ENCODE measurements around the gene MEI1.
"Not testable (repeated sequence)": the region's sequence is repeated elsewhere in the genome, so short reads cannot be mapped to it uniquely, and the experiment has no call there.

The MEI1 gene

DNA sequence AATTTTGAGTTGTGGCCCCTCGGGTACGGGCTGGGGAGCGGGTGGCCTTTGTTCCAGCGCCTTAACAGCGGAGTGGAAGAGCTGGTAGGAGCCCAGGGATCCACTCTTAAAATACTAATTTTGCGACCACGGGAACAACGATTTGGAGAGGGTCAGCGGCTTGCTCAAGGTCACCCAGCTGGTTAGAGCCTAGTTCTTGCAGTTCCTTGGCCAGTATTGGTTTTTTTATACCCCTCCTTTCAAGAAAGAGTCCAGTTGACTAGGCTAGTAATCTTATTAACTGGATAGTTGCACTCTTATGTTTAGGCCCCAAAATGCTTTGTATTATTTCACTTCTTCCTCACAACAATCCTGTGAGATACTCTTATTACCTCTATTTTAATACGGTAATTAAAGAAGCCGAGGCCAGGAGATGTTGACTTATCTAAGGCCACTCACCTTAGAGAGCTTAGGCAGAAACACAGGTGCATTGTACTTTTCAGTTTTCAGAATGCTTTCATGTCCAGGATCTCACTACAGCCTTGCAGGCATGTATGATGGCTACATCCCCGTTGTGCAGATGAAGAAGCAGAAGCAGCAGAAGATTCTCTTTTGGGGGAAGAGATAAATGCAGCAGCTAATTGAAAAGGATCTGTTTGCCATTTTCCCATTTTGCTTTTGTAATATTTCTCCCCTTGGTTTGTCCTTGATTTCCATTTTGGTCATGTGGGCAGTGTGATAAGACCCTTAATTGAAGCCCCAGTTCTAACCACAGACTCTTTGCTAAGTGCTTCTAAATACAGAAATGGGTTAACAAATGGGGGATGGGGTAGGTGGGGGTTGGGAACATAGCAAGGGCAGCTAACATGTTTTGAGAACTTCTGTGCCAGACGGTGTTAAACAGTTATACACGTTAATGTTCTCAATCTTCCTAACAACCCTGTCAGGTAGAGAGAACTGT, 135.0 kb downstream of the MEI1 start:
- peaks cover 39% of the 10 kb centered on the region for H3K36me3 ChIP-seq
- H3K27me3 ChIP-seq: no peaks in the 10 kb centered on the region

DNA sequence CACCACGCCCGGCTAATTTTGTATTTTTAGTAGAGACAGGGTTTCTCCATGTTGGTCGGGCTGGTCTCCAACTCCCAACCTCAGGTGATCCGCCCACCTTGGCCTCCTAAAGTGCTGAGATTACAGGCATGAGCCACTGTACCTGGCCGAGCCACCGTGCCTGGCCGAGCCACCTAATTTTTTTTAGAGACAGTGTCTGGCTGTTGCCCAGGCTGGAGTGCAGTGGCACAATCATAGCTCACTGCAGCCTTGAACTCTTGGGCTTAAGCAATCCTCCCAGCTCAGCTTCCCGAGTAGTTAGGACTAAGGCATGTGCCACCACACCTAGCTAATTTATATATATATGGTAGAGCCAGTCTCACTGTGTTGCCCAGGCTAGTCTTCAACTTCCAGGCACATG, 136.2 kb downstream of the MEI1 start:
- Histone ChIP-seq H3K36me3 (peaks cover 51% of the 10 kb centered on the region), H3K4me2 (peak overlapping the region; percentile 88)
- H3K9ac ChIP-seq: not testable (repeated sequence)

More for the DNA sequence above, 135.0 kb downstream of the MEI1 start:
- no peaks in the 10 kb centered on the region for H3K9me3 ChIP-seq
- H4K20me1 ChIP-seq: peaks cover 54% of the 10 kb centered on the region
- TF ChIP-seq Cebpa-rat (IDR thresholded peaks at IDR 0.05): no peak
- H3K4me3 ChIP-seq: peak overlapping the region; percentile 98
- peaks cover 71% of the 10 kb centered on the region for H3K4me1 ChIP-seq
- peak overlapping the region; percentile 88 for H3K4me2 ChIP-seq
- H3K27ac ChIP-seq: peak overlapping the region; percentile 97
- peak overlapping the region; percentile 96 for H3K9ac ChIP-seq

DNA sequence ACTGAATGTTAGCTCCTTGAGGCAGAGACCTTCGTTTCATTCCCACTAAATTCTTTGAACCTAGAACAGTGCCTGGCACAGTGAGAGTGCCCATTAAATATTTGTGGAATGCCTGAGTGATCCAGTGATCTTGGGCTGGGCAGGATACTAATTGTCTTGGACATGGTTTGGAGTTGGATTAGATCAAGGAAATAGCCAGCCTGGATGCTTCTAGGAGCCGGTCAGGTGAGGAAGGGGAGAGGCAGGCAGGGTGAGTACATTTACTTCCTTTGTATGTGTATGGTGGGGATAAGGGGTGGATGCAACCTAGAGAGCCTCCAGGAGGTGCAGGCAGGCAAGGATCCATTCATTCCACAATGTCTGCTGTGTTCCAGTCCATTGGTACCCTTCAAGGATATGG, 137.2 kb downstream of the MEI1 start:
- H3K4me3 ChIP-seq: no peak overlapping the region
- H4K20me1 ChIP-seq: peaks cover 77% of the 10 kb centered on the region
- 0 out of 2 replicates have a peak overlapping the region, but pooled peaks have one; percentile 88 for H3K4me2 ChIP-seq
- H3K4me1 ChIP-seq: peaks cover 66% of the 10 kb centered on the region
- TF ChIP-seq Cebpa-rat (IDR thresholded peaks at IDR 0.05): no peak
- no peaks in the 10 kb centered on the region for H3K27me3 ChIP-seq
- H3K9me3 ChIP-seq: no peaks in the 10 kb centered on the region
- peaks cover 61% of the 10 kb centered on the region for H3K36me3 ChIP-seq
- no peak overlapping the region for H3K9ac ChIP-seq
- no peak overlapping the region for H3K27ac ChIP-seq

More for the DNA sequence above, 136.2 kb downstream of the MEI1 start:
- Histone ChIP-seq H3K4me1 (peaks cover 71% of the 10 kb centered on the region), H4K20me1 (peaks cover 66% of the 10 kb centered on the region)
- H3K27ac ChIP-seq, H3K4me3 ChIP-seq, H3K27me3 ChIP-seq, H3K9me3 ChIP-seq: not testable (repeated sequence)

DNA sequence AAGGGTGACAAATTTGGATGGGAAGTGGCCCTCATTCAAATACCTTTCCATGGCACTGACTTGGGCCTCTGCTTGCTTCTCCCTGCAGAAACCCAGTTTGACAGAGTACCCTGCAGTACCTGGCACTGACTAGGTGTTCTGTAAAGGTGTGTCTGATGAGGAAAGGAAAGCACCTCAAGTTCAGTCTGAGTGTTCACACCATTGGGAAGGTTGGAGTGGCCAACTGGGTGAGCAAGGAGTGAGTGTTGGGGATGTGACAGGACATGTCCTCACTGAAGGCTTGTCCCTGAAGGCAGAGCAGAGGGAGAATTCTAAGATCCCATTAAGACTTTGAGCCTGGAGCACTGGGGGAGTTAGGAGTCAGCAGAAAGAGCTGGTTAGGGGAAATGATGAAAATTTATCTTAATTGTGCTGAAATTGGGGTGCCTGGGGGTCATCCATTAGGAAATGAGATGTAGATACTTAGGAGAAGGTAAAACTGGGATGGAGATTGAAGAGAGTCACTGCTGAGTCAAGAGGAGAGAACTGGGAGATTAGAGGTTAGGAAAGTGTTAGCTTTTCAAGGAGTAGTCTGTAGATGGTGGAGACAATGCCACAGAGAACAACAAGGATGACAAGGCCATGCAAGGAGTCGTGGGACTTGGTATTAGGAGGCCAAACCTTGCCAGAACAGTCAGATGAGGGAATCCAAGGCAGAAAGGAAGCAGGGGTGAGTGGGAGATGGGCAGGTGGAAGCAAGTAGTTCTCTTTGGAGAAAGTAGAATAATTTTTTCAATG, 139.7 kb downstream of the MEI1 start:
- TF ChIP-seq Cebpa-rat (IDR thresholded peaks at IDR 0.05): no peak
- Histone ChIP-seq H3K27ac (no peak overlapping the region), H3K36me3 (peaks cover 84% of the 10 kb centered on the region)

DNA sequence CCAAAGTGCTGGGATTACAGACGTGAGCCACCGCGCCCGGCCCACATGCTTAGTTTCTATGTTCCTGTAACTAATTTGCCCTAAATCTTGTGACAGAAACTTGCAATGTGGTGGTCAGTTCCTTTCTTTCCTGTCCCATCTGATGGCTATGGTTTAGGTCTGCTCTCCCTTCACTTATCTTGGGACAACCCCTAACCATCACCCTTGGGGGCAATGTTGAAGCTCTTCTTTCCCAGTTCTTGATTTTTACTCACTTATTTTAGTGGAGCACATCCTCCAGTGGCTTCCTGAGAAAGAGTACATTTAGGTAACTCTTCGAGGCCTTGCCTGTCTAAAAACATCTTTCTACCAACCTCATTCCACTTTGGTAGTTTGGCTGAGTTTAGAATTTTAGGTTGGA, 140.9 kb downstream of the MEI1 start:
- Histone ChIP-seq H4K20me1 (peaks cover 98% of the 10 kb centered on the region), H3K27ac (no peak overlapping the region), H3K9ac (0 out of 2 replicates have a peak overlapping the region, but pooled peaks have one; percentile 3)

More for the DNA sequence above, 139.7 kb downstream of the MEI1 start:
- Histone ChIP-seq H4K20me1 (peaks cover 98% of the 10 kb centered on the region), H3K9ac (no peak overlapping the region), H3K4me3 (no peak overlapping the region), H3K27me3 (no peaks in the 10 kb centered on the region), H3K4me1 (peaks cover 75% of the 10 kb centered on the region), H3K9me3 (no peaks in the 10 kb centered on the region), H3K4me2 (no peak overlapping the region; the same call in 1 of the 2 replicates)

DNA sequence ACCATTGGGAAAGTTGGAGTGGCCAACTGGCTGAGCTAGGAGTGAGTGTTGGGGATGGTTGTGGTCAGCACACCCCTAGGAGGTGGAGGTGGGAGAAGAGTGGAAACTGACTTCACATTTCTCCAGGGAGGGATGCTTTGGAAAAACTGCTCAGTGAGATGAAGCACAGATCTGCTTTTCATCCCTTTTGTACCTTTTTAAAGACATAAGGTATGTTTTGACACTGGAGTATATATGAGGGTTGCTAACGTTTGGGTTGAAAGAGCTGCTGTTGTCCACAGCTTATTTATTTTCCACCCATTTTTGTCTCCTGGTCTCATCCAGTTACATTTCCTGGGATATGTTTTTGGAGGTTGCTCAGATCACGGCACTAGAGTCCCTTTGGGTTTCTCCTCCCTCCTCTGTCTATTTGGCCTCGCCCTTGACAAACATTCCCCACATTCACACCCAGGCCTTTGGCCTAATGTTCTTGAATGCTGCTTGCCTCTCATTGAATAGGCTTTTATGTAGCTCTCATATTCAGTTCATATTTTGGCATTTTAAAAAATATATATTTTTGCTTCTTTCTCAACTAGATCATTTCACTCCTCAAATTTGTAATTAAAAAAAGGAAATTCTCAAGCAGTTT, 141.9 kb downstream of the MEI1 start:
- no peak overlapping the region for H3K4me3 ChIP-seq
- H3K4me1 ChIP-seq: peaks cover 77% of the 10 kb centered on the region
- H3K27me3 ChIP-seq: no peaks in the 10 kb centered on the region
- H3K9me3 ChIP-seq: no peaks in the 10 kb centered on the region
- H3K9ac ChIP-seq: no peak overlapping the region
- TF ChIP-seq Cebpa-rat (IDR thresholded peaks at IDR 0.05): no peak
- no peak overlapping the region for H3K27ac ChIP-seq
- H4K20me1 ChIP-seq: peaks cover 98% of the 10 kb centered on the region
- H3K36me3 ChIP-seq: peaks cover 89% of the 10 kb centered on the region
- H3K4me2 ChIP-seq: no peak overlapping the region

More for the DNA sequence above, 140.9 kb downstream of the MEI1 start:
- Histone ChIP-seq H3K4me1 (peaks cover 77% of the 10 kb centered on the region), H3K36me3 (peaks cover 89% of the 10 kb centered on the region), H3K4me2 (0 out of 2 replicates have a peak overlapping the region, but pooled peaks have one; percentile 11), H3K4me3 (no peak overlapping the region), H3K9me3 (no peaks in the 10 kb centered on the region), H3K27me3 (no peaks in the 10 kb centered on the region)
- TF ChIP-seq Cebpa-rat (IDR thresholded peaks at IDR 0.05): no peak

DNA sequence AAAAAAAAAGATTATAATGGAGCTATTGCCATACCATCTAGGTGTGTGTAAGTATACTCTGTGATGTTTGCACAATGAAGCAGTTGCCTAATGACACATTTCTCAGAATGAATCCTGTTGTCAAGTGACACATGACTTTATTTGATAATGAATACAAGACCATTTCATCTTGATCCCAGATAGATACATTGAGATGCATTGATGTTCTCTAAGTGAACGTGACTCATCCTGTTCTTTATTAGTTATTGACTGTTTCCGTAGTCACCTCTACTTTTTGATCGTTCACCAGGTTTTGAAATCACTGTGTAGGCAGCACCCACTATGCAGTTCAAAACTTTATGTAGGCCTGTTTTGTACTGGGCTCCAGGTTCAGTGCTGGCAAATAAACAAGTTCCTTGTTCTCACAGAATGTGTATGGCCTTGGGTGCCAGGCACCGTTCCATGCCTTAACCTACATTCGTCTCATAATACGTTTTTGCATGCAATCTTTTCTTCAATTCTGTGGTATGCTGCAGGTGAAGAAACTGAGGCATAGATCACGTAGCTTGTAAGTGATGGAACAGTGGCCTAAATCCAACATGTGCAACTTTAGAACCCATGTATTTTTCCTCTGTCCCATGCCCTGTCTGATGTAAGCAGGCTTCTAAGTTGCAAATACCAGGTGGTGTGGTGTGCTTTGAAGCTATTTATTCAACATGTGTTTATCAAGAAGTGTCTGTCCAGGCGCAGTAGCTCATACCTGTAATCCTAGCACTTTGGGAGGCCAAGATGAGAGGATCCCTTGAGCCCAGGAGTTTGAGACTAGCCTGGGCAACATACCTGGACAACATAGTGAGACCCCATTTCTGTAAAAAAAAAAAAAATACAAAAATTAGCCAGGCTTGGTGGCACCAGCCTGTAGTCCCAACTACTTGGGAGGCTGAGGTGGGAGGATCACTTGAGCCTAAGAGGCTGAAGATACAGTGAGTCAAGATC, 144.0 kb downstream of the MEI1 start:
- peaks cover 83% of the 10 kb centered on the region for H3K4me1 ChIP-seq
- H3K36me3 ChIP-seq: peaks cover 84% of the 10 kb centered on the region

DNA sequence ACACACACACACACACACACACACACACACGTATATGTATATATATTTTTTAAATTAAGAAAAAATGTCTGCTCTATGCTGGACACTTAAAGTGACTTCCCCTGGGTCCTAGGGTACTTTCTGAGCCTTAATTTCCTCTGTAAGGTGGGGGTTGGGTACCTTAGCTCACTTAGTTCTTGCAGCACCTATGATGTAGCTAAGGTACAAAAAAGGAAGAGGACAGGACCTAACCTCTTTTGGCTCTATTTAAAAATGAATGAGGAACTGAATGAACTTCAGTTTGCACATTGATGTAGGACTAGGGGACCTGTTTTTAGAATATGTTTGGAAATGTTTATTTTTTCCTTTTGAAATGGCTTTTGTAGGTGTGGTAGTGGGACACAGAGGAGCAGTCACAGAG, 144.7 kb downstream of the MEI1 start:
- Histone ChIP-seq H3K27ac (no peak overlapping the region), H3K4me2 (no peak overlapping the region), H3K27me3 (no peaks in the 10 kb centered on the region), H4K20me1 (peaks cover 100% of the 10 kb centered on the region), H3K4me1 (peaks cover 80% of the 10 kb centered on the region), H3K4me3 (no peak overlapping the region), H3K9ac (no peak overlapping the region), H3K36me3 (peaks cover 84% of the 10 kb centered on the region), H3K9me3 (no peaks in the 10 kb centered on the region)
- no peak for TF ChIP-seq Cebpa-rat (IDR thresholded peaks at IDR 0.05)

More for the DNA sequence above, 144.0 kb downstream of the MEI1 start:
- Histone ChIP-seq H3K9me3 (no peaks in the 10 kb centered on the region), H3K4me2 (peak overlapping the region; percentile 5; the same call in 1 of the 2 replicates), H3K27me3 (no peaks in the 10 kb centered on the region), H3K4me3 (no peak overlapping the region), H4K20me1 (peaks cover 100% of the 10 kb centered on the region), H3K9ac (no peak overlapping the region), H3K27ac (no peak overlapping the region)
- TF ChIP-seq Cebpa-rat (IDR thresholded peaks at IDR 0.05): no peak
